Measurements from ENCODE around the gene SDHB.
A peak's percentile ranks its signal among the peaks of the same experiment; 100 is the strongest.

The SDHB gene

GRCh38 chr1:17053685-17054410 is at the start of gene SDHB:
TSS of gene SDHB (minus strand) at chr1:17054032. CDS start at chr1:17054019, 13 bp downstream.
- no peaks in the 10 kb centered on the region for H3K27me3 ChIP-seq (ENCODE audit: insufficient read depth, insufficient read length)
- H3K4me1 ChIP-seq (ENCODE audit: insufficient read depth, insufficient read length) = no peaks in the 10 kb centered on the region
- peak; percentile 92 for DNase-seq (ENCODE audit: low read depth, low spot score)
- H3K4me3 ChIP-seq (ENCODE audit: insufficient read length, low read depth) = peak within 1 kb of the TSS; percentile 92
- peaks cover 21% of the 10 kb centered on the region for H3K36me3 ChIP-seq (ENCODE audit: insufficient read depth, insufficient read length, low read length)
- H3K9me3 ChIP-seq (ENCODE audit: insufficient read depth, low read length) = no peaks in the 10 kb centered on the region
- peak within 1 kb of the TSS; percentile 98 for H3K9ac ChIP-seq (ENCODE audit: insufficient read length, low read depth)
- no peak for TF ChIP-seq ZNF274 (IDR thresholded peaks at IDR 0.05; ENCODE audit: low read depth, low read length)
- peak; percentile 66 for TF ChIP-seq YY1 (IDR thresholded peaks at IDR 0.05; ENCODE audit: insufficient read depth, insufficient read length)

DNA sequence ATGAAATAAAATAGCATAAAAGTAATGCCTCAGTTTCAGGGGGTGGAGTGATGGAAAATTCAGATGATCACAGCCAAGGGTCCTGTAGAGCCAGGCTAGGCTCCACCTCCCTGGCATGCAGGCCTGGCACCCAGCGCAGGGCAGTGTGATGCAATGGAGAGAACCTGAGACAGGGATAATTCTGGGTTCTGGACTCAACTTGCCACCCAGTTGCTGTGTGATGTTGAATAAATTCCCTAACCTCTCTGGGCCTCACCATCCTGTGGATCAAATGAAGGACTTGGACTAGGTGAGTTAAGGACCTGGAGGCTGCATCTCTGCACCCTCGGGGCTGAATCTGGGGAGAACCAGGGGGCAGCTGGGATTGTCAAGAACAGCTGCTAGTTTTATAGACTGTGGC is 48.4 kb upstream of the SDHB start:
- no peak for DNase-seq (ENCODE audit: low read depth, low spot score)
- TF ChIP-seq YY1 (IDR thresholded peaks at IDR 0.05; ENCODE audit: insufficient read depth, insufficient read length) = no peak
- no peak for TF ChIP-seq ZNF274 (IDR thresholded peaks at IDR 0.05; ENCODE audit: low read depth, low read length)
- no peak for TF ChIP-seq SUZ12 (IDR thresholded peaks at IDR 0.05; ENCODE audit: extremely low read depth, insufficient read depth, insufficient read length)
- no peak overlapping the region for H3K4me3 ChIP-seq (ENCODE audit: insufficient read length, low read depth)

GRCh38 chr1:17101261-17101660 is 47.4 kb upstream of the SDHB start:
- no peaks in the 10 kb centered on the region for H3K27me3 ChIP-seq (ENCODE audit: insufficient read depth, insufficient read length)
- H3K36me3 ChIP-seq (ENCODE audit: insufficient read depth, insufficient read length, low read length) = no peaks in the 10 kb centered on the region
- no peak overlapping the region for H3K9ac ChIP-seq (ENCODE audit: insufficient read length, low read depth)
- TF ChIP-seq YY1 (IDR thresholded peaks at IDR 0.05; ENCODE audit: insufficient read depth, insufficient read length) (no peak), ZNF274 (IDR thresholded peaks at IDR 0.05; ENCODE audit: low read depth, low read length) (no peak), SUZ12 (IDR thresholded peaks at IDR 0.05; ENCODE audit: extremely low read depth, insufficient read depth, insufficient read length) (no peak)
- H3K4me3 ChIP-seq (ENCODE audit: insufficient read length, low read depth) = no peak overlapping the region
- no peaks in the 10 kb centered on the region for H3K9me3 ChIP-seq (ENCODE audit: insufficient read depth, low read length)
- DNase-seq (ENCODE audit: low read depth, low spot score) = no peak
- H3K4me1 ChIP-seq (ENCODE audit: insufficient read depth, insufficient read length) = peaks cover 10% of the 10 kb centered on the region

More for the DNA sequence above, 48.4 kb upstream of the SDHB start:
- Histone ChIP-seq H3K27me3 (ENCODE audit: insufficient read depth, insufficient read length) (no peaks in the 10 kb centered on the region), H3K4me1 (ENCODE audit: insufficient read depth, insufficient read length) (peaks cover 6% of the 10 kb centered on the region), H3K9me3 (ENCODE audit: insufficient read depth, low read length) (no peaks in the 10 kb centered on the region), H3K36me3 (ENCODE audit: insufficient read depth, insufficient read length, low read length) (no peaks in the 10 kb centered on the region), H3K9ac (ENCODE audit: insufficient read length, low read depth) (no peak overlapping the region)

GRCh38 chr1:17099616-17100340 is 45.9 kb upstream of the SDHB start:
- Histone ChIP-seq H3K9me3 (ENCODE audit: insufficient read depth, low read length) (no peaks in the 10 kb centered on the region), H3K4me1 (ENCODE audit: insufficient read depth, insufficient read length) (peaks cover 7% of the 10 kb centered on the region), H3K27me3 (ENCODE audit: insufficient read depth, insufficient read length) (no peaks in the 10 kb centered on the region), H3K4me3 (ENCODE audit: insufficient read length, low read depth) (no peak overlapping the region), H3K36me3 (ENCODE audit: insufficient read depth, insufficient read length, low read length) (no peaks in the 10 kb centered on the region), H3K9ac (ENCODE audit: insufficient read length, low read depth) (no peak overlapping the region)
- DNase-seq (ENCODE audit: low read depth, low spot score) = no peak
- TF ChIP-seq YY1 (IDR thresholded peaks at IDR 0.05; ENCODE audit: insufficient read depth, insufficient read length) (no peak), ZNF274 (IDR thresholded peaks at IDR 0.05; ENCODE audit: low read depth, low read length) (no peak), SUZ12 (IDR thresholded peaks at IDR 0.05; ENCODE audit: extremely low read depth, insufficient read depth, insufficient read length) (no peak)

GRCh38 chr1:17098446-17099317 is 44.9 kb upstream of the SDHB start:
- no peak overlapping the region for H3K4me3 ChIP-seq (ENCODE audit: insufficient read length, low read depth)
- no peaks in the 10 kb centered on the region for H3K9me3 ChIP-seq (ENCODE audit: insufficient read depth, low read length)
- H3K9ac ChIP-seq (ENCODE audit: insufficient read length, low read depth) = no peak overlapping the region
- H3K27me3 ChIP-seq (ENCODE audit: insufficient read depth, insufficient read length) = no peaks in the 10 kb centered on the region
- H3K4me1 ChIP-seq (ENCODE audit: insufficient read depth, insufficient read length) = peaks cover 7% of the 10 kb centered on the region
- DNase-seq (ENCODE audit: low read depth, low spot score) = no peak
- no peak for TF ChIP-seq YY1 (IDR thresholded peaks at IDR 0.05; ENCODE audit: insufficient read depth, insufficient read length)
- H3K36me3 ChIP-seq (ENCODE audit: insufficient read depth, insufficient read length, low read length) = no peaks in the 10 kb centered on the region

DNA sequence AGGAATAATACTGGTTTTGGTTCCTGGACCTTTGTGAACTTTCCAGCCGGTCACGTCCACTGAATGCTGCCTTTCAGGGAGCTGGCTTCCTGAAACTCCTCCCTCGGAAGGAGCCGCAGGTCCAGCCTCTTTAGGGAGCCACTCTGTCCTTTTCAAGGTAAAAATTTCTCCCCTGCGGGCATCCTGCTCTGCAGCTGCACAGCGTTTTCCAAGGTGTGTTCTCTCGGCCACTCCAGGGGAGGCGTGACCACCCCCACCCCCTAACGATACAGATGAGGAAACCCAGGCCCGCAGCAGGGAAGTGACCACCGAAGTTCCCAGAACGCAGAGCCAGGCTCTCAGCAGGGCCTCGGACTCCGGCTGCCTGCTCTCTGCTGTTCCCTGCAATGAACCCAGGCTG is 44.0 kb upstream of the SDHB start:
- no peaks in the 10 kb centered on the region for H3K36me3 ChIP-seq (ENCODE audit: insufficient read depth, insufficient read length, low read length)
- no peak overlapping the region for H3K4me3 ChIP-seq (ENCODE audit: insufficient read length, low read depth)
- no peaks in the 10 kb centered on the region for H3K9me3 ChIP-seq (ENCODE audit: insufficient read depth, low read length)
- H3K4me1 ChIP-seq (ENCODE audit: insufficient read depth, insufficient read length) = peaks cover 7% of the 10 kb centered on the region
- H3K9ac ChIP-seq (ENCODE audit: insufficient read length, low read depth) = no peak overlapping the region
- H3K27me3 ChIP-seq (ENCODE audit: insufficient read depth, insufficient read length) = no peaks in the 10 kb centered on the region
- no peak for DNase-seq (ENCODE audit: low read depth, low spot score)
- TF ChIP-seq SUZ12 (IDR thresholded peaks at IDR 0.05; ENCODE audit: extremely low read depth, insufficient read depth, insufficient read length) (no peak), ZNF274 (IDR thresholded peaks at IDR 0.05; ENCODE audit: low read depth, low read length) (no peak), YY1 (IDR thresholded peaks at IDR 0.05; ENCODE audit: insufficient read depth, insufficient read length) (no peak)

- Histone ChIP-seq H3K9me3 (ENCODE audit: insufficient read depth, low read length) (no peaks in the 10 kb centered on the region), H3K4me3 (ENCODE audit: insufficient read length, low read depth) (no peak overlapping the region), H3K27me3 (ENCODE audit: insufficient read depth, insufficient read length) (no peaks in the 10 kb centered on the region), H3K36me3 (ENCODE audit: insufficient read depth, insufficient read length, low read length) (no peaks in the 10 kb centered on the region), H3K4me1 (ENCODE audit: insufficient read depth, insufficient read length) (peaks cover 7% of the 10 kb centered on the region), H3K9ac (ENCODE audit: insufficient read length, low read depth) (no peak overlapping the region)
- TF ChIP-seq ZNF274 (IDR thresholded peaks at IDR 0.05; ENCODE audit: low read depth, low read length) = no peak
- no peak for TF ChIP-seq YY1 (IDR thresholded peaks at IDR 0.05; ENCODE audit: insufficient read depth, insufficient read length)
- no peak for TF ChIP-seq SUZ12 (IDR thresholded peaks at IDR 0.05; ENCODE audit: extremely low read depth, insufficient read depth, insufficient read length)
- DNase-seq (ENCODE audit: low read depth, low spot score) = no peak
Observed at GRCh38 chr1:17097147-17097546, 43.3 kb upstream of the SDHB start.
